HEK293T (cell line): ENCODE measurements around the gene IFT172.
A peak's percentile ranks its signal among the peaks of the same experiment; 100 is the strongest.

Source experiments
- CTCF ChIA-PET: fragments of 350-600 bp; formaldehyde crosslinking; extraction: SDS; loops from one replicate; lab custom pipeline; 2021; ENCODE audit warnings: antibody characterized with exemption, inconsistent platforms; lab: Yijun Ruan, JAX
- POLR2A ChIA-PET: fragments of 350-600 bp; formaldehyde crosslinking; extraction: SDS; loops from one replicate; lab custom pipeline; 2020; ENCODE audit warnings: antibody characterized with exemption, inconsistent platforms; lab: Yijun Ruan, JAX
- DNase-seq: peaks from one replicate; pipeline ENCODE4 v3.0.0; 2012; ENCODE audit warnings: mixed read lengths; ENCODE audit errors: extremely low spot score
- ARNT ChIP-seq: fragments of 450-650 bp; IDR thresholded peaks from 2 replicates; pipeline ENCODE4 v1.6.1; 2017; ENCODE audit warnings: mild to moderate bottlenecking
- BHLHE40 ChIP-seq: fragments of 450-650 bp; IDR thresholded peaks from 2 replicates; pipeline ENCODE4 v1.6.1; 2016; ENCODE audit warnings: mild to moderate bottlenecking, moderate library complexity, borderline replicate concordance
- CTBP1 ChIP-seq: fragments of 450-650 bp; IDR thresholded peaks from 2 replicates; pipeline ENCODE4 v1.6.1; 2016; ENCODE audit warnings: borderline replicate concordance
- ELF4 ChIP-seq: fragments of 450-650 bp; IDR thresholded peaks from 2 replicates; pipeline ENCODE4 v1.6.1; 2017; ENCODE audit warnings: antibody characterized with exemption
- FOXA1 ChIP-seq: fragments of 450-650 bp; IDR thresholded peaks from 2 replicates; pipeline ENCODE4 v1.6.1; 2016; ENCODE audit warnings: mild to moderate bottlenecking
- FOXK2 ChIP-seq: fragments of 450-650 bp; IDR thresholded peaks from 2 replicates; pipeline ENCODE4 v1.6.1; 2016; ENCODE audit warnings: mild to moderate bottlenecking
- FOXM1 ChIP-seq: fragments of 450-650 bp; IDR thresholded peaks from 2 replicates; pipeline ENCODE4 v1.6.1; 2017; ENCODE audit warnings: mild to moderate bottlenecking, borderline replicate concordance
- HDGF ChIP-seq: fragments of 450-650 bp; IDR thresholded peaks from 2 replicates; pipeline ENCODE4 v1.6.1; 2017; ENCODE audit warnings: antibody characterized with exemption, borderline replicate concordance
- L3MBTL2 ChIP-seq: fragments of 450-650 bp; conservative IDR thresholded peaks from 2 replicates; pipeline ENCODE4 v1.6.1; 2016; ENCODE audit warnings: mild to moderate bottlenecking
- LEF1 ChIP-seq: fragments of 450-650 bp; IDR thresholded peaks from 2 replicates; pipeline ENCODE4 v1.6.1; 2017; ENCODE audit warnings: mild to moderate bottlenecking, borderline replicate concordance
- NFRKB ChIP-seq: fragments of 450-650 bp; IDR thresholded peaks from 2 replicates; pipeline ENCODE4 v1.6.1; 2016; ENCODE audit warnings: mild to moderate bottlenecking, moderate library complexity
- PKNOX1 ChIP-seq: fragments of 450-650 bp; IDR thresholded peaks from 2 replicates; pipeline ENCODE4 v1.6.1; 2016
- SP1 ChIP-seq: fragments of 450-650 bp; IDR thresholded peaks from 2 replicates; pipeline ENCODE4 v1.6.1; 2017
- SUZ12 ChIP-seq: fragments of 450-650 bp; IDR thresholded peaks from 2 replicates; pipeline ENCODE4 v1.6.1; 2016; ENCODE audit warnings: mild to moderate bottlenecking
- TARDBP ChIP-seq: fragments of 450-650 bp; IDR thresholded peaks from 2 replicates; pipeline ENCODE4 v1.6.1; 2016
- ZNF384 ChIP-seq: fragments of 450-650 bp; IDR thresholded peaks from 2 replicates; pipeline ENCODE4 v1.6.1; 2016

The IFT172 gene

GRCh38 chr2:27409321-27410073 is 80.0 kb downstream of the IFT172 start, which contains the start of gene PPM1G:
PPM1G (minus strand) TSS chr2:27409591; CDS start chr2:27409422, 169 bp downstream.
- ChIA-PET CTCF (interaction anchor here (1.4 to 3.0 kb wide), 2 partner anchors 19 to 21 kb away, joined by 3 to 12 read pairs; partner anchors contain the start of gene NRBP1), POLR2A (interaction anchor here (0.9 to 5.4 kb wide), 28 partner anchors 9 to 359 kb away, joined by 3 to 135 read pairs (median 4); partner anchors contain the start of genes CCDC121, EIF2B4, FNDC4 and GPN1)
- TF ChIP-seq L3MBTL2 = peak; percentile 97
- peak; percentile 55; the same call in 1 of the 2 replicates for TF ChIP-seq ELF4
- TF ChIP-seq HDGF = no peak

GRCh38 chr2:27408601-27409320 is 80.8 kb downstream of the IFT172 start:
- CTCF ChIA-PET = interaction anchor here (0.9 to 3.0 kb wide), 3 partner anchors 20 to 107 kb away, joined by 3 to 12 read pairs (median 5); partner anchors contain the start of gene NRBP1
- POLR2A ChIA-PET = interaction anchor here (1.0 to 5.4 kb wide), 20 partner anchors 9 to 273 kb away, joined by 3 to 135 read pairs (median 6); partner anchors contain the start of genes CCDC121, EIF2B4, FNDC4 and GPN1
- no peak for TF ChIP-seq FOXK2
- TF ChIP-seq L3MBTL2 = peak; percentile 38
- no peak for TF ChIP-seq ZNF384
- TF ChIP-seq ARNT = no peak
- peak; percentile 29 for DNase-seq

More at GRCh38 chr2:27409321-27410073, 80.0 kb downstream of the IFT172 start, which contains the start of gene PPM1G:
- peak; percentile 97 for DNase-seq

GRCh38 chr2:27407798-27408491 is 81.6 kb downstream of the IFT172 start:
- ChIA-PET POLR2A (interaction anchor here (0.6 to 5.4 kb wide), 2 partner anchors 22 to 163 kb away, joined by 4 to 135 read pairs; partner anchors contain the start of gene NRBP1), CTCF (interaction anchor here (0.6 to 3.0 kb wide), 4 partner anchors 21 to 108 kb away, joined by 3 to 12 read pairs (median 4); partner anchors contain the start of gene NRBP1)
- peak; percentile 59 for DNase-seq
- TF ChIP-seq L3MBTL2 (no peak), ZNF384 (no peak), FOXA1 (no peak), SUZ12 (no peak), CTBP1 (peak; percentile 57; the same call in 1 of the 2 replicates), SP1 (no peak)

GRCh38 chr2:27400348-27401135 is 89.0 kb downstream of the IFT172 start:
- POLR2A ChIA-PET = interaction anchor here (1.0 to 1.9 kb wide), 2 partner anchors 9 to 28 kb away, joined by 3 to 8 read pairs; partner anchors contain the start of genes NRBP1 and PPM1G
- no peak for DNase-seq
- TF ChIP-seq HDGF = no peak
- TF ChIP-seq ARNT = no peak
- TF ChIP-seq ELF4 = no peak
- no peak for TF ChIP-seq L3MBTL2
- no peak for TF ChIP-seq SUZ12
- no peak for TF ChIP-seq TARDBP
- TF ChIP-seq ZNF384 = no peak
- no peak for TF ChIP-seq FOXM1
- no peak for TF ChIP-seq NFRKB
- TF ChIP-seq LEF1 = no peak
- no peak for TF ChIP-seq FOXA1
- TF ChIP-seq PKNOX1 = no peak
- no peak for TF ChIP-seq SP1
- TF ChIP-seq CTBP1 = no peak
- no peak for TF ChIP-seq FOXK2
- TF ChIP-seq BHLHE40 = no peak
- CTCF ChIA-PET = no interaction called here

- ChIA-PET CTCF (no interaction called here), POLR2A (interaction anchor here (2.3 kb wide), 1 partner anchor 10 kb away, joined by 9 read pairs; the partner anchor contains the start of gene PPM1G)
- TF ChIP-seq ARNT = no peak
- no peak for TF ChIP-seq NFRKB
- TF ChIP-seq PKNOX1 = no peak
- no peak for TF ChIP-seq HDGF
- TF ChIP-seq FOXM1 = no peak
- no peak for TF ChIP-seq L3MBTL2
- no peak for TF ChIP-seq CTBP1
- no peak for TF ChIP-seq ELF4
- TF ChIP-seq FOXA1 = no peak
- no peak for TF ChIP-seq TARDBP
- TF ChIP-seq SUZ12 = no peak
- no peak for TF ChIP-seq FOXK2
- TF ChIP-seq SP1 = no peak
- DNase-seq = no peak
Measured at GRCh38 chr2:27398962-27399361, 90.6 kb downstream of the IFT172 start.
